Measurements from ENCODE around the gene DCPS. TPM values are rescaled to one million over a fixed set of nuclear protein-coding genes. Genes with fewer than 3 reads are reported as not detected.

The DCPS gene
- total RNA-seq, 1 donor from 2014 or later, result 8.8 TPM

DNA sequence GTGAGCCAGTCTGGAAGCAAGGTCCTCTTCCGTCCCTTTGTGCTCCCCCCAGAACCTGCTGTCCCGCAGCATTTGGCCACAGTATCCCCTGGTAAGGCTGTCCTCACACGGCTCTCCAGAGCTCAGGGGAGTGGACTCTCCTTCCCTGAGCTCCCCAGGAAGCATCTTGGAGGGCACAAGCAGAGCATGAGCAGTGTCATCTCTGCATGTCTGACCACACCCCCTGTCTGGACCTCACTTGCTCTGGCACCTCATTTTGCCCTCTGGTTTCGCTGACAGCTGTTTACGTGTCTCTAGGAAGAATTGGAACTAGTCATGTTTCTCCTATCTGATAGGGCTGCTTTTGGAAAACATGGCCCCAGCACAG is 15.5 kb downstream of the DCPS start:
- Mint-ChIP-seq H3K4me1 (peaks cover 22% of the 10 kb centered on the region), H3K27me3 (ENCODE audit: low read depth) (no peaks in the 10 kb centered on the region), H3K9me3 (peaks cover 9% of the 10 kb centered on the region), H3K27ac (peak overlapping the region; percentile 94), H3K36me3 (peaks cover 14% of the 10 kb centered on the region), H3K4me3 (no peak overlapping the region)
- no peak for DNase-seq (ENCODE audit: low spot score in 2 of 2, unreplicated experiment in 2 of 2)
- no peak for TF ChIP-seq CTCF (IDR thresholded peaks at IDR 0.05; ENCODE audit: unreplicated experiment)

DNA sequence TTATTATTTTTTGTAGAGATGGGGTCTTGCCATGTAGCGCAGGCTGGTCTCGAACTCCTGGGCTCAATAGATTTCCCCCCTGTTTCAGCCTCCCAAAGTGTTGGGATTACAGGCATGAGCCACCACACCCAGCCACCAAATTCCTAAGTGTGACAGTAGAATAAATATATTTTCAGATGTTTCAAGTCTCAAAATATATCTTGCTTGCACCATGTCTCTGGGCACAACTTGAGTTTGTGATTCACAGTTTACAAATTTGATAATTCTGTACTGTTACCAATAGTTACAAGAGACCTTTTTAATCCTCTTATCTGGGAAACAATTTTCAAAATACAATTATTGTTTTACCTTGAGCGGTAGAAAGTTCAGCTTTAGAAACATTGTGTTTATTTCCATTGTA is 19.1 kb downstream of the DCPS start:
- H3K4me3 Mint-ChIP-seq, result no peak overlapping the region
- H3K9me3 Mint-ChIP-seq, result no peaks in the 10 kb centered on the region
- no peaks in the 10 kb centered on the region for H3K36me3 Mint-ChIP-seq
- no peak overlapping the region for H3K27ac Mint-ChIP-seq
- no peaks in the 10 kb centered on the region for H3K27me3 Mint-ChIP-seq (ENCODE audit: low read depth)
- H3K4me1 Mint-ChIP-seq, result peaks cover 13% of the 10 kb centered on the region
- DNase-seq (ENCODE audit: low spot score in 2 of 2, unreplicated experiment in 2 of 2), result no peak
- TF ChIP-seq CTCF (IDR thresholded peaks at IDR 0.05; ENCODE audit: unreplicated experiment), result no peak

- DNase-seq (ENCODE audit: low spot score in 2 of 2, unreplicated experiment in 2 of 2), result no peak
- no peak overlapping the region for H3K4me3 Mint-ChIP-seq
- no peaks in the 10 kb centered on the region for H3K27me3 Mint-ChIP-seq (ENCODE audit: low read depth)
- H3K4me1 Mint-ChIP-seq, result no peaks in the 10 kb centered on the region
- H3K9me3 Mint-ChIP-seq, result no peaks in the 10 kb centered on the region
- H3K36me3 Mint-ChIP-seq, result no peaks in the 10 kb centered on the region
- no peak for TF ChIP-seq CTCF (IDR thresholded peaks at IDR 0.05; ENCODE audit: unreplicated experiment)
- no peak overlapping the region for H3K27ac Mint-ChIP-seq
These were observed 23.6 kb downstream of the DCPS start for GRCh38 chr11:126327281-126328000.

DNA sequence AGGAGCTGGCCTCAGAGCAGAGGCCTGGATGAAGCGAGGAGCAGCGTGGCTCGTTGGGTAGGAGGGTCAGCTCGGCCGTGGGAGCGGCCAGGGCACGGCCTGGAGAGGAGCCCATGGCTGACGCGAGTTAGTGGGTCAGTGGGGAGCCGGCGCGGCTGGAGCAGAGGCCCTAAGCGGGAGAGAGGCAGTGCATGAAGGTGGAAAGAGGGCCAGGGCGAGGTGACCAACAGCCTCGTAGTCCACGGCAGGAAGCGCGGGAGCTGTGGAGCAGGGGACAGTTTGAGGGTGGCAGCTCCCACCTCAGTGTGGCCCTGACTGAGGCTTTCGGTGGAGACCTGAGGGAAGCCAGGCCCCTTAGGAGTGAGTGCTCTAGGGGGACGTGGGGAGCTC is 24.1 kb downstream of the DCPS start:
- no peak overlapping the region for H3K4me3 Mint-ChIP-seq
- no peaks in the 10 kb centered on the region for H3K9me3 Mint-ChIP-seq
- H3K27me3 Mint-ChIP-seq (ENCODE audit: low read depth), result no peaks in the 10 kb centered on the region
- no peaks in the 10 kb centered on the region for H3K4me1 Mint-ChIP-seq
- no peaks in the 10 kb centered on the region for H3K36me3 Mint-ChIP-seq
- no peak for DNase-seq (ENCODE audit: low spot score in 2 of 2, unreplicated experiment in 2 of 2)
- TF ChIP-seq CTCF (IDR thresholded peaks at IDR 0.05; ENCODE audit: unreplicated experiment), result no peak
- no peak overlapping the region for H3K27ac Mint-ChIP-seq

DNA sequence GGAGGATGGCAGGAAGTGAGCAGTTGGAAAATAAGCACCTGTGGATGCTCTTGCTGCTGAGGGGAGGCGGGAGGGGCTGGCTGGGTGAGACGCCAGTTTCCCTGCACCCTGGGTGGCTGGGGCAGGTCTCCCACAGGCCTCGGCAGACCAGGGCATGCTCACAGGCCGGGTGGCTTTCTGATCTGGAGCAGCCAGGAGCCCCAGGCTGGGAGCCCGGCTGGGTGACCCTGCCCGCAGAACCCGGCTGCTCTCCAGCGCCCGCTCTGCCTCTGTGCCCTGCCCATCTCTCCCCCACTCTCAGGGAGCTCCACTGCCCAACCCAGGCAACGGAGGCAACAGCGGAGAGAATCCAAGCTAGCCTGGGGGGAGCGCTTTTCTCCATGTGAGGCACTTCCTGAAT is 24.6 kb downstream of the DCPS start:
- H3K4me3 Mint-ChIP-seq, result no peak overlapping the region
- no peak for DNase-seq (ENCODE audit: low spot score in 2 of 2, unreplicated experiment in 2 of 2)
- no peaks in the 10 kb centered on the region for H3K9me3 Mint-ChIP-seq
- peaks cover 4% of the 10 kb centered on the region for H3K36me3 Mint-ChIP-seq
- no peaks in the 10 kb centered on the region for H3K27me3 Mint-ChIP-seq (ENCODE audit: low read depth)
- no peak for TF ChIP-seq CTCF (IDR thresholded peaks at IDR 0.05; ENCODE audit: unreplicated experiment)
- H3K27ac Mint-ChIP-seq, result no peak overlapping the region
- H3K4me1 Mint-ChIP-seq, result no peaks in the 10 kb centered on the region

Data from mesothelial cell of epicardium (in vitro differentiated cells).